ENCODE results near the gene LGALS7. TPM values are rescaled to one million over a fixed set of nuclear protein-coding genes. Genes with fewer than 3 reads are reported as not detected.
A peak's percentile ranks its signal among the peaks of the same experiment; 100 is the strongest.
"Not testable (repeated sequence)": the region's sequence is repeated elsewhere in the genome, so short reads cannot be mapped to it uniquely, and the experiment has no call there.

Gene LGALS7
- total and polyA plus RNA-seq, 7 experiments from 2014 or later = not detected

DNA sequence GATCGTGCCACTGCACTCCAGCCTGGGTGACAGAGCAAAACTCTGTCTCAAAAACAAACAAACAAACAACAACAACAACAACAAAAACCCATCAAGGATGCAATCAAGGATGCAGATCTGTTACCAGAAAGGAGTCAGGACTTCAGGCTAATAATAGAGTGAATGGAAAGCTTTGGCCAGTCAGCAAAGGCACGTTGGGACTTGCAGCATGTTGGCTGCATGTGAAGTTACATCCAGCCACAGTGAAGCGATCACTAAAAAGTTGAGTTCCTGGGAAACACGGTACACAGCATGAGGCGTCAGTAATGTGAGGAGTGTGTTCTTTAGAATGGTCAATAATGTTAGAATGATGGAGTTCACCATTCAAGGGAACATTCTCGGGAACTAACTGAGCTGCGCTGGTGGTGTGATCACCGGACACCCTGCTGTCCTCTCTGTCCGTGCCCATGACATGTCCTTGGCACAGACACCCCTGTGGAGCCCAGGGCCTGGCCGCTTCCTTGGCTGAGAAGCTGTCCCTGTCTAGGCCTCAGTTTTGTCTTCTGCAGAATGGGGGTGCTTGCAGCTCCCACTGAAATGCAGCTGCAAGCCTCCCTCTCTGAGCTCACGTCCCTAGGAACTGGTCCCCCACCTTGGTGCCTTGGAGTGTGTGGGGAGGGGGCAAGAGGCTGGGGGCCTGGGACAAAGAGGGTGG lies 13.4 kb upstream of the LGALS7 start:
- no peaks in the 10 kb centered on the region for H3K36me3 ChIP-seq (ENCODE audit: control insufficient read depth in 2 of 3, insufficient read depth in 3 of 3, low read length in 3 of 3)
- DNase-seq = no peak
- no peaks in the 10 kb centered on the region for H3K9me3 ChIP-seq (ENCODE audit: control insufficient read depth in 2 of 3, low read length in 3 of 3)
- H3K9me3 Mint-ChIP-seq = no peaks in the 10 kb centered on the region
- ChIA-PET POLR2A (no interaction called here), CTCF (no interaction called here)
- no peak for ATAC-seq
- intact Hi-C loops (cut with micrococcal nuclease) = no loop called here
- no peaks in the 10 kb centered on the region for H3K4me1 ChIP-seq (ENCODE audit: control insufficient read depth in 2 of 2, insufficient read depth in 2 of 2, low read length in 2 of 2)
- H3K36me3 Mint-ChIP-seq = no peaks in the 10 kb centered on the region
- H3K4me1 Mint-ChIP-seq = no peaks in the 10 kb centered on the region
- no peaks in the 10 kb centered on the region for H3K27me3 ChIP-seq (ENCODE audit: control insufficient read depth in 2 of 2, insufficient read depth in 2 of 2, low read length in 2 of 2)
- H3K27ac Mint-ChIP-seq = no peak overlapping the region
- H3K4me3 Mint-ChIP-seq = no peak overlapping the region
- peaks cover 0 to 3% (median 0%) of the 10 kb centered on the region in 5 donors for H3K27me3 Mint-ChIP-seq
- no peak overlapping the region for H3K27ac ChIP-seq (ENCODE audit: low read depth, low read length)
- no peak overlapping the region for H3K4me3 ChIP-seq (ENCODE audit: low read length)

DNA sequence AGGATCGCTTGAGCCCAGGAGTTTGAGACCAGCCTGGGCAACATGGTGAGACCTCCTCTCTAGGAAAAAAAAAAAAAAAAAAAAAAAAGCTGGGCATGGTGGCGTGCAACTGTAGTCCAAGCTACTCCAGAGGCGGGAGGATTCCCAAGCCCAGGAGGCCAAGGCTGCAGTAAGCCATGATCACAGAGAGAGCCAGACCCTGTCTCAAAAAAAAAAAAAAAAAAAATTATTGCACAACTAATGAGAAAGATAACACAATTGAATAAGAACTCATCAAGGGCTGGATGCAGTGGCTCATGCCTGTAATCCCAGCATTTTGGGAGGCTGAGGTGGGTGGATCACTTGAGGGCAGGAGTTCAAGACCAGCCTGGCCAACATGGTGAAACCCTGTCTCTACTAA lies 12.7 kb upstream of the LGALS7 start:
- H3K4me1 ChIP-seq (ENCODE audit: control insufficient read depth in 2 of 2, insufficient read depth in 2 of 2, low read length in 2 of 2); H3K9me3 ChIP-seq (ENCODE audit: control insufficient read depth in 2 of 3, low read length in 3 of 3); DNase-seq; POLR2A ChIA-PET; H3K4me1 Mint-ChIP-seq; ATAC-seq; intact Hi-C loops (cut with micrococcal nuclease); H3K4me3 Mint-ChIP-seq; H3K9me3 Mint-ChIP-seq; H3K27me3 ChIP-seq (ENCODE audit: control insufficient read depth in 2 of 2, insufficient read depth in 2 of 2, low read length in 2 of 2); H3K27me3 Mint-ChIP-seq; H3K36me3 ChIP-seq (ENCODE audit: control insufficient read depth in 2 of 3, insufficient read depth in 3 of 3, low read length in 3 of 3); CTCF ChIA-PET; H3K27ac ChIP-seq (ENCODE audit: low read depth, low read length); H3K4me3 ChIP-seq (ENCODE audit: low read length); H3K27ac Mint-ChIP-seq; H3K36me3 Mint-ChIP-seq: not testable (repeated sequence)

DNA sequence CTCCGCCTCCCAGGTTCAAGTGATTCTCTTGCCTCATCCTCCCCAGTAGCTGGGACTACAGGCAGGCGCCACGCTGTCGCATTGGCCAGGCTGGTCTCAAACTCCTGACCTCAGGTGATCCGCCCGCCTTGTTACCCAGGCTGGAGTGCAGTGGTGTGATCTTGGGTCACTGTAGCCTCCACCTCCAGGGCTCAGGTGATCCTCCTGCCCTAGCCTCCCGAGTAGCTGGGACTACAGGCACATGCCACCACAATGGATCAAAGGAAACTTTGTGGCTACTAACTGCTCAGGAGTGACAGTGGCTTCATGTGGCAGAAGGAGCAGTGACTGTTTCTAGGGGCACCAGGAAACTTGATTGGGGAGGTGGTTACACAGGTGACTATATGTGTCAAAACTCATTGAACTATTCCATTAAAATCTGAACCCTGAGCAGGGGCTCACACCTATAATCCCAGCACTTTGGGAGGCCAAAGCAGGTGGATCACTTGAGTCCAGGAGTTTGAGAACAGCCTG lies 11.9 kb upstream of the LGALS7 start:
- Histone ChIP-seq H3K27ac (ENCODE audit: low read depth, low read length) (no peak overlapping the region), H3K4me1 (ENCODE audit: control insufficient read depth in 2 of 2, insufficient read depth in 2 of 2, low read length in 2 of 2) (no peaks in the 10 kb centered on the region), H3K27me3 (ENCODE audit: control insufficient read depth in 2 of 2, insufficient read depth in 2 of 2, low read length in 2 of 2) (no peaks in the 10 kb centered on the region), H3K4me3 (ENCODE audit: low read length) (no peak overlapping the region), H3K9me3 (ENCODE audit: control insufficient read depth in 2 of 3, low read length in 3 of 3) (no peaks in the 10 kb centered on the region), H3K36me3 (ENCODE audit: control insufficient read depth in 2 of 3, insufficient read depth in 3 of 3, low read length in 3 of 3) (no peaks in the 10 kb centered on the region)
- H3K4me1 Mint-ChIP-seq = no peaks in the 10 kb centered on the region
- intact Hi-C loops (cut with micrococcal nuclease) = no loop called here
- H3K4me3 Mint-ChIP-seq = no peak overlapping the region
- POLR2A ChIA-PET = no interaction called here
- no peaks in the 10 kb centered on the region for H3K36me3 Mint-ChIP-seq
- ATAC-seq (no peak), DNase-seq (no peak)
- H3K27ac Mint-ChIP-seq = no peak overlapping the region
- CTCF ChIA-PET = interaction anchor here (1.1 kb wide), 1 partner anchor 15 kb away, joined by 3 read pairs; no protein-coding TSS in a partner anchor
- H3K27me3 Mint-ChIP-seq = peaks cover 0 to 15% (median 0%) of the 10 kb centered on the region in 5 donors
- no peaks in the 10 kb centered on the region for H3K9me3 Mint-ChIP-seq

DNA sequence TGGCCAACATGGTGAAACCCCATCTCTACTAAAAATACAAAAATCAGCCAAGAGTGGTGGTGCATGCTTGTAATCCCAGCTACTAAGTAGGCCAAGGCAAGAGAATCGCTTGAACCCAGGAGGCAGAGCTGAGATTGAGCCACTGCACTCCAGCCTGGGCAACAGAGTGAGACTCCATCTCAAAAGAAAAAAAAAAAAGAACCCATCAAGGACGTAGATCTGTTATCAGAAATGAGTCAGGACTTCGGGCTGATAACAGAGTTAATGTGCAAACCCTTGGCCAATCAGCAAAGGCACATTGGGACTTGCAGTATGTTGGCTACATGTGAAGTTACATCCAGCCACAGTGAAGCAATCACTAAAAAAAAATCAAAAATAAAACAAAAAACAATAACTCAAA lies 10.9 kb upstream of the LGALS7 start:
- no peaks in the 10 kb centered on the region for H3K4me1 ChIP-seq (ENCODE audit: control insufficient read depth in 2 of 2, insufficient read depth in 2 of 2, low read length in 2 of 2)
- H3K27ac ChIP-seq (ENCODE audit: low read depth, low read length) = no peak overlapping the region
- intact Hi-C loops (cut with micrococcal nuclease) = no loop called here
- no peaks in the 10 kb centered on the region for H3K9me3 ChIP-seq (ENCODE audit: control insufficient read depth in 2 of 3, low read length in 3 of 3)
- H3K27me3 Mint-ChIP-seq = peaks cover 0 to 22% (median 0%) of the 10 kb centered on the region in 5 donors
- ChIA-PET POLR2A (no interaction called here), CTCF (interaction anchor here (1.1 kb wide), 1 partner anchor 14 kb away, joined by 3 read pairs; no protein-coding TSS in a partner anchor)
- H3K4me3 ChIP-seq (ENCODE audit: low read length) = no peak overlapping the region
- H3K9me3 Mint-ChIP-seq = no peaks in the 10 kb centered on the region
- H3K27ac Mint-ChIP-seq = no peak overlapping the region
- no peak for ATAC-seq
- H3K4me3 Mint-ChIP-seq = no peak overlapping the region
- no peaks in the 10 kb centered on the region for H3K27me3 ChIP-seq (ENCODE audit: control insufficient read depth in 2 of 2, insufficient read depth in 2 of 2, low read length in 2 of 2)
- H3K36me3 ChIP-seq (ENCODE audit: control insufficient read depth in 2 of 3, insufficient read depth in 3 of 3, low read length in 3 of 3) = no peaks in the 10 kb centered on the region
- H3K4me1 Mint-ChIP-seq = no peaks in the 10 kb centered on the region
- no peaks in the 10 kb centered on the region for H3K36me3 Mint-ChIP-seq
- no peak for DNase-seq

DNA sequence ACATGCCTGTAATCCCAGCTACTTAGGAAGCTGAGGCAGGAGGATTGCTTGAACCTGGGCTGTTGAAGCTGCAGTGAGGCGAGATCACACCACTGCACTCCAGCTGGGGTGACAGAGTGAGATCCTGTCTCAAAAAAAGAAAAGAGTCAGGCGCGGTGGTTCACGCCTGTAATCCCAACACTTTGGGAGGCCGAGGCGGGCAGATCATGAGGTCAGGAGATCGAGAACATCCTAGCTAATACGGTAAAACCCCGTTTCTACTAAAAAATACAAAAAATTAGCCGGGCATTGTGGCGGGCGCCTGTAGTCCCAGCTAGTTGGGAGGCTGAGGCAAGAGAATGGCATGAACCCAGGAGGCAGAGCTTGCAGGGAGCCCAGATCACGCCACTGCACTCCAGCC lies 8.9 kb upstream of the LGALS7 start:
- CTCF ChIA-PET; intact Hi-C loops (cut with micrococcal nuclease): not testable (repeated sequence)

DNA sequence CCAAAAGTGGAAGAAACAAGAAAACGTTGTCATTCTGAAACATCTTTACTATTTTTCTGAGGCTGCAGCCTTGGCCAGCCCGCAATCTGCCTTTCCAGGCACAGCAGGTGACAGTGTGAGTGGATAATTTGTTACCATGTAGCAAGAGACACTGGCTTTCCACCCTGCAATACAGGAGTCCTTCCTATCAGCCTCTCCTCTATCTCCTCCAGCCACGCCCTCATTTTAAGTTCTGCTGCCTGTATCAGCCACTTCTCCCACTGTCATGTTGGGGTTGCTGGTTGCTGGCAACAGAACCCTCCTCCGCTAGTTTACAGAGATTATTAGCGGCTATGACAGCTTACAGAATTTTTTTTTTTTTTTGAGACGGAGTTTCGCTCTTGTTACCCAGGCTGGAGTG lies 7.7 kb upstream of the LGALS7 start:
- H3K27ac Mint-ChIP-seq = no peak overlapping the region
- H3K36me3 Mint-ChIP-seq = no peaks in the 10 kb centered on the region
- Histone ChIP-seq H3K4me1 (ENCODE audit: control insufficient read depth in 2 of 2, insufficient read depth in 2 of 2, low read length in 2 of 2) (no peaks in the 10 kb centered on the region), H3K27me3 (ENCODE audit: control insufficient read depth in 2 of 2, insufficient read depth in 2 of 2, low read length in 2 of 2) (no peaks in the 10 kb centered on the region), H3K36me3 (ENCODE audit: control insufficient read depth in 2 of 3, insufficient read depth in 3 of 3, low read length in 3 of 3) (no peaks in the 10 kb centered on the region), H3K4me3 (ENCODE audit: low read length) (no peak overlapping the region), H3K9me3 (ENCODE audit: control insufficient read depth in 2 of 3, low read length in 3 of 3) (no peaks in the 10 kb centered on the region), H3K27ac (ENCODE audit: low read depth, low read length) (no peak overlapping the region)
- ChIA-PET POLR2A (no interaction called here), CTCF (no interaction called here)
- H3K4me3 Mint-ChIP-seq = no peak overlapping the region
- H3K27me3 Mint-ChIP-seq = peaks cover 0 to 27% (median 0%) of the 10 kb centered on the region in 5 donors
- ATAC-seq (no peak), DNase-seq (no peak)
- H3K9me3 Mint-ChIP-seq = no peaks in the 10 kb centered on the region
- H3K4me1 Mint-ChIP-seq = no peaks in the 10 kb centered on the region
- intact Hi-C loops (cut with micrococcal nuclease) = no loop called here

More for the DNA sequence above, 8.9 kb upstream of the LGALS7 start:
- H3K27me3 Mint-ChIP-seq = peaks cover 0 to 27% (median 0%) of the 10 kb centered on the region in 5 donors
- H3K9me3 Mint-ChIP-seq; POLR2A ChIA-PET; H3K4me1 ChIP-seq (ENCODE audit: control insufficient read depth in 2 of 2, insufficient read depth in 2 of 2, low read length in 2 of 2); ATAC-seq; H3K9me3 ChIP-seq (ENCODE audit: control insufficient read depth in 2 of 3, low read length in 3 of 3); H3K4me1 Mint-ChIP-seq; H3K36me3 Mint-ChIP-seq; H3K27ac Mint-ChIP-seq; H3K27ac ChIP-seq (ENCODE audit: low read depth, low read length); H3K27me3 ChIP-seq (ENCODE audit: control insufficient read depth in 2 of 2, insufficient read depth in 2 of 2, low read length in 2 of 2); DNase-seq; H3K4me3 ChIP-seq (ENCODE audit: low read length); H3K4me3 Mint-ChIP-seq; H3K36me3 ChIP-seq (ENCODE audit: control insufficient read depth in 2 of 3, insufficient read depth in 3 of 3, low read length in 3 of 3): not testable (repeated sequence)

DNA sequence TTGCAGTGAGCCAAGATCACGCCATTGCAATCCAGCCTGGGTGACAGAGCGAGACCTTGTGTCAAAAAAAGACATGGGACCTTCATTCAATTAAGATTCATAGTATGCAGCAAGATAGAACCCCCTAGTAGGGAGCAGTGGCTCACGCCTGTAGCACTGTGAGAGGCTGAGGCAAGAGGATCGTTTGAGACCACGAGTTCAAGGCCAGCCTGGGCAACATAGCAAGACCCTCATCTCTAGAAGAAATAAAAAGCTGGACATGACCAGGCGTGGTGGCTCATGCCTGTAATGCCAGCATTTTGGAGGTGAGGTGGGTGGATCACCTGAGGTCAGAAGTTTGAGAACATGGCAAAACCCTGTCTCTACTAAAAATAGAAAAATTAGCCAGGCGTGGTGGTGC lies 7.1 kb upstream of the LGALS7 start:
- no peaks in the 10 kb centered on the region for H3K9me3 ChIP-seq (ENCODE audit: control insufficient read depth in 2 of 3, low read length in 3 of 3)
- H3K27ac Mint-ChIP-seq = peak overlapping the region in 1 of 9 donors; percentile 30
- no peaks in the 10 kb centered on the region for H3K4me1 ChIP-seq (ENCODE audit: control insufficient read depth in 2 of 2, insufficient read depth in 2 of 2, low read length in 2 of 2)
- H3K9me3 Mint-ChIP-seq = no peaks in the 10 kb centered on the region
- CTCF ChIA-PET = no interaction called here
- no peaks in the 10 kb centered on the region for H3K36me3 ChIP-seq (ENCODE audit: control insufficient read depth in 2 of 3, insufficient read depth in 3 of 3, low read length in 3 of 3)
- H3K36me3 Mint-ChIP-seq = no peaks in the 10 kb centered on the region
- H3K4me1 Mint-ChIP-seq = no peaks in the 10 kb centered on the region
- H3K4me3 ChIP-seq (ENCODE audit: low read length) = no peak overlapping the region
- POLR2A ChIA-PET = no interaction called here
- DNase-seq = no peak
- intact Hi-C loops (cut with micrococcal nuclease) = no loop called here
- no peak overlapping the region for H3K4me3 Mint-ChIP-seq
- H3K27me3 Mint-ChIP-seq = peaks cover 0 to 27% (median 0%) of the 10 kb centered on the region in 5 donors
- no peak for ATAC-seq
- no peak overlapping the region for H3K27ac ChIP-seq (ENCODE audit: low read depth, low read length)
- no peaks in the 10 kb centered on the region for H3K27me3 ChIP-seq (ENCODE audit: control insufficient read depth in 2 of 2, insufficient read depth in 2 of 2, low read length in 2 of 2)
